Measurements from ENCODE around the gene NOP10. TPM values are rescaled to one million over a fixed set of nuclear protein-coding genes. Genes with fewer than 3 reads are reported as not detected.

The NOP10 gene
- total and polyA plus RNA-seq, 2 of the 8 experiments (the other 6 are each of a cell fraction or from before 2014, with no cell fraction given) = 285 to 981 TPM

DNA sequence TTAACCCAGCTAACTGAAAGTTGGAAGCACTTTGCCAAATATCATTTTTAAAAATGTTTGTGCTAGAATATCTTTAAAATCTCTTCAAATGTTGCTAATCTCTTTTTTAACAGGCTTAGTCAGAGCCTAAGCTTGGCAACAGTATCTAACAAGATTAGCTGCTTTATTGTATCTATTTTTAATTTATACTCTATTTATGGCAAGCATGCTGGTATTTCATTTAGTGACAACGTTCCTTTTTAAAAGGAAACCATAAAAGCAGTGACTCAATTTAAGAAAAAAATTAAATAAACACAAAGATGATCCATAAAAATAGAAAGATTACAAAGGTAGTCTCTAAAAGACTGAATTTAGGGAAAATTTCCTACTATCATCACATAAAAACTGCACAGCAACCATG lies 45.9 kb downstream of the NOP10 start (continued):
- TF ChIP-seq, protein P1, sequence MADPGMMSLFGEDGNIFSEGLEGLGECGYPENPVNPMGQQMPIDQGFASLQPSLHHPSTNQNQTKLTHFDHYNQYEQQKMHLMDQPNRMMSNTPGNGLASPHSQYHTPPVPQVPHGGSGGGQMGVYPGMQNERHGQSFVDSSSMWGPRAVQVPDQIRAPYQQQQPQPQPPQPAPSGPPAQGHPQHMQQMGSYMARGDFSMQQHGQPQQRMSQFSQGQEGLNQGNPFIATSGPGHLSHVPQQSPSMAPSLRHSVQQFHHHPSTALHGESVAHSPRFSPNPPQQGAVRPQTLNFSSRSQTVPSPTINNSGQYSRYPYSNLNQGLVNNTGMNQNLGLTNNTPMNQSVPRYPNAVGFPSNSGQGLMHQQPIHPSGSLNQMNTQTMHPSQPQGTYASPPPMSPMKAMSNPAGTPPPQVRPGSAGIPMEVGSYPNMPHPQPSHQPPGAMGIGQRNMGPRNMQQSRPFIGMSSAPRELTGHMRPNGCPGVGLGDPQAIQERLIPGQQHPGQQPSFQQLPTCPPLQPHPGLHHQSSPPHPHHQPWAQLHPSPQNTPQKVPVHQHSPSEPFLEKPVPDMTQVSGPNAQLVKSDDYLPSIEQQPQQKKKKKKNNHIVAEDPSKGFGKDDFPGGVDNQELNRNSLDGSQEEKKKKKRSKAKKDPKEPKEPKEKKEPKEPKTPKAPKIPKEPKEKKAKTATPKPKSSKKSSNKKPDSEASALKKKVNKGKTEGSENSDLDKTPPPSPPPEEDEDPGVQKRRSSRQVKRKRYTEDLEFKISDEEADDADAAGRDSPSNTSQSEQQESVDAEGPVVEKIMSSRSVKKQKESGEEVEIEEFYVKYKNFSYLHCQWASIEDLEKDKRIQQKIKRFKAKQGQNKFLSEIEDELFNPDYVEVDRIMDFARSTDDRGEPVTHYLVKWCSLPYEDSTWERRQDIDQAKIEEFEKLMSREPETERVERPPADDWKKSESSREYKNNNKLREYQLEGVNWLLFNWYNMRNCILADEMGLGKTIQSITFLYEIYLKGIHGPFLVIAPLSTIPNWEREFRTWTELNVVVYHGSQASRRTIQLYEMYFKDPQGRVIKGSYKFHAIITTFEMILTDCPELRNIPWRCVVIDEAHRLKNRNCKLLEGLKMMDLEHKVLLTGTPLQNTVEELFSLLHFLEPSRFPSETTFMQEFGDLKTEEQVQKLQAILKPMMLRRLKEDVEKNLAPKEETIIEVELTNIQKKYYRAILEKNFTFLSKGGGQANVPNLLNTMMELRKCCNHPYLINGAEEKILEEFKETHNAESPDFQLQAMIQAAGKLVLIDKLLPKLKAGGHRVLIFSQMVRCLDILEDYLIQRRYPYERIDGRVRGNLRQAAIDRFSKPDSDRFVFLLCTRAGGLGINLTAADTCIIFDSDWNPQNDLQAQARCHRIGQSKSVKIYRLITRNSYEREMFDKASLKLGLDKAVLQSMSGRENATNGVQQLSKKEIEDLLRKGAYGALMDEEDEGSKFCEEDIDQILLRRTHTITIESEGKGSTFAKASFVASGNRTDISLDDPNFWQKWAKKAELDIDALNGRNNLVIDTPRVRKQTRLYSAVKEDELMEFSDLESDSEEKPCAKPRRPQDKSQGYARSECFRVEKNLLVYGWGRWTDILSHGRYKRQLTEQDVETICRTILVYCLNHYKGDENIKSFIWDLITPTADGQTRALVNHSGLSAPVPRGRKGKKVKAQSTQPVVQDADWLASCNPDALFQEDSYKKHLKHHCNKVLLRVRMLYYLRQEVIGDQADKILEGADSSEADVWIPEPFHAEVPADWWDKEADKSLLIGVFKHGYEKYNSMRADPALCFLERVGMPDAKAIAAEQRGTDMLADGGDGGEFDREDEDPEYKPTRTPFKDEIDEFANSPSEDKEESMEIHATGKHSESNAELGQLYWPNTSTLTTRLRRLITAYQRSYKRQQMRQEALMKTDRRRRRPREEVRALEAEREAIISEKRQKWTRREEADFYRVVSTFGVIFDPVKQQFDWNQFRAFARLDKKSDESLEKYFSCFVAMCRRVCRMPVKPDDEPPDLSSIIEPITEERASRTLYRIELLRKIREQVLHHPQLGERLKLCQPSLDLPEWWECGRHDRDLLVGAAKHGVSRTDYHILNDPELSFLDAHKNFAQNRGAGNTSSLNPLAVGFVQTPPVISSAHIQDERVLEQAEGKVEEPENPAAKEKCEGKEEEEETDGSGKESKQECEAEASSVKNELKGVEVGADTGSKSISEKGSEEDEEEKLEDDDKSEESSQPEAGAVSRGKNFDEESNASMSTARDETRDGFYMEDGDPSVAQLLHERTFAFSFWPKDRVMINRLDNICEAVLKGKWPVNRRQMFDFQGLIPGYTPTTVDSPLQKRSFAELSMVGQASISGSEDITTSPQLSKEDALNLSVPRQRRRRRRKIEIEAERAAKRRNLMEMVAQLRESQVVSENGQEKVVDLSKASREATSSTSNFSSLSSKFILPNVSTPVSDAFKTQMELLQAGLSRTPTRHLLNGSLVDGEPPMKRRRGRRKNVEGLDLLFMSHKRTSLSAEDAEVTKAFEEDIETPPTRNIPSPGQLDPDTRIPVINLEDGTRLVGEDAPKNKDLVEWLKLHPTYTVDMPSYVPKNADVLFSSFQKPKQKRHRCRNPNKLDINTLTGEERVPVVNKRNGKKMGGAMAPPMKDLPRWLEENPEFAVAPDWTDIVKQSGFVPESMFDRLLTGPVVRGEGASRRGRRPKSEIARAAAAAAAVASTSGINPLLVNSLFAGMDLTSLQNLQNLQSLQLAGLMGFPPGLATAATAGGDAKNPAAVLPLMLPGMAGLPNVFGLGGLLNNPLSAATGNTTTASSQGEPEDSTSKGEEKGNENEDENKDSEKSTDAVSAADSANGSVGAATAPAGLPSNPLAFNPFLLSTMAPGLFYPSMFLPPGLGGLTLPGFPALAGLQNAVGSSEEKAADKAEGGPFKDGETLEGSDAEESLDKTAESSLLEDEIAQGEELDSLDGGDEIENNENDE (IDR thresholded peaks at IDR 0.05; ENCODE audit: insufficient replicate concordance, low read length) = no peak
- TF ChIP-seq SP2 (IDR thresholded peaks at IDR 0.05; ENCODE audit: low read length) (no peak), CTCF (IDR thresholded peaks at IDR 0.05; ENCODE audit: control extremely low read depth in 1 of 3, insufficient read depth in 1 of 3, low read depth in 1 of 3, low read length in 3 of 3) (no peak)

Data from H1 (cell line).